WTC11 (cell line): ENCODE measurements around the gene MARK2. TPM values are rescaled to one million over a fixed set of nuclear protein-coding genes. Genes with fewer than 3 reads are reported as not detected.

Experiments
- ATAC-seq: fragments of 200-7000 bp; cut with Tn5 transposase; 2 replicates; pipeline ENCODE4 v1.10.0; 2021; ENCODE audit warnings: mild to moderate bottlenecking, moderate library complexity
- CTCF ChIA-PET: fragments of 300-600 bp; sonication (Branson Sonifier 250); formaldehyde crosslinking; loops from one replicate; lab custom pipeline; 2021; ENCODE audit warnings: antibody characterized with exemption; lab: Charles Lee
- POLR2A ChIA-PET: fragments of 350-600 bp; sonication (Branson Sonifier 250); formaldehyde crosslinking; loops from one replicate; lab custom pipeline; 2021; ENCODE audit warnings: antibody characterized with exemption; lab: Charles Lee
- DNase-seq: peaks from one replicate; pipeline ENCODE4 v3.0.0; 2021; ENCODE audit warnings: low spot score
- H3K27ac Mint-ChIP-seq: 2 replicates; pipeline ENCODE4 v1.8.0; 2021; ENCODE audit warnings: mixed read lengths
- H3K27me3 Mint-ChIP-seq: 2 replicates; pipeline ENCODE4 v1.8.0; 2021; ENCODE audit warnings: low read depth, mild to moderate bottlenecking, moderate library complexity, mixed read lengths
- H3K36me3 Mint-ChIP-seq: 2 replicates; pipeline ENCODE4 v1.8.0; 2021; ENCODE audit warnings: mixed read lengths
- H3K4me1 Mint-ChIP-seq: 2 replicates; pipeline ENCODE4 v1.8.0; 2022; ENCODE audit warnings: mixed read lengths
- H3K4me3 Mint-ChIP-seq: 2 replicates; pipeline ENCODE4 v1.8.0; 2021; ENCODE audit warnings: mild to moderate bottlenecking, moderate library complexity, mixed read lengths
- H3K9me3 Mint-ChIP-seq: 2 replicates; pipeline ENCODE4 v1.8.0; 2021; ENCODE audit warnings: mixed read lengths
- CBFB ChIP-seq: sonication (generic); formaldehyde crosslinking; IDR thresholded peaks from 2 replicates; pipeline ENCODE4 v1.8.1; 2022; ENCODE audit warnings: mild to moderate bottlenecking, low read depth, missing genetic modification reagents
- E2F5 ChIP-seq: sonication (generic); formaldehyde crosslinking; IDR thresholded peaks from 2 replicates; pipeline ENCODE4 v1.8.1; 2022; ENCODE audit warnings: mild to moderate bottlenecking, moderate library complexity, missing genetic modification reagents
- FOXK1 ChIP-seq: sonication (generic); formaldehyde crosslinking; IDR thresholded peaks from 2 replicates; pipeline ENCODE4 v1.8.0; 2022; ENCODE audit warnings: mild to moderate bottlenecking, moderate library complexity, missing genetic modification reagents
- FOXP1 ChIP-seq: sonication (generic); formaldehyde crosslinking; IDR thresholded peaks from 2 replicates; pipeline ENCODE4 v1.8.0; 2022; ENCODE audit warnings: missing genetic modification reagents, mild to moderate bottlenecking, moderate library complexity, borderline replicate concordance
- GABPB1 ChIP-seq: sonication (generic); formaldehyde crosslinking; IDR thresholded peaks from 2 replicates; pipeline ENCODE4 v1.8.1; 2023; ENCODE audit warnings: mild to moderate bottlenecking, missing genetic modification reagents
- KAT7 ChIP-seq: sonication (generic); formaldehyde crosslinking; IDR thresholded peaks from 2 replicates; pipeline ENCODE4 v1.8.1; 2023; ENCODE audit warnings: missing genetic modification reagents, mild to moderate bottlenecking, borderline replicate concordance
- MAX ChIP-seq: sonication (generic); formaldehyde crosslinking; IDR thresholded peaks from 2 replicates; pipeline ENCODE4 v1.8.0; 2022; ENCODE audit warnings: mild to moderate bottlenecking, missing genetic modification reagents
- PRRX2 ChIP-seq: fragments of 250-450 bp; sonication (Bioruptor Pico); IDR thresholded peaks from 2 replicates; pipeline ENCODE4 v1.8.0; 2021; ENCODE audit warnings: mild to moderate bottlenecking
- TEAD4 ChIP-seq: sonication (generic); formaldehyde crosslinking; IDR thresholded peaks from 2 replicates; pipeline ENCODE4 v1.8.0; 2022; ENCODE audit warnings: mild to moderate bottlenecking, missing genetic modification reagents
- ZBTB21 ChIP-seq: sonication (generic); formaldehyde crosslinking; IDR thresholded peaks from 2 replicates; pipeline ENCODE4 v1.8.1; 2023; ENCODE audit warnings: mild to moderate bottlenecking, missing genetic modification reagents, borderline replicate concordance
- ZMAT4 ChIP-seq: fragments of 250-450 bp; sonication (Bioruptor Pico); IDR thresholded peaks from 2 replicates; pipeline ENCODE4 v1.9.0; 2021; ENCODE audit warnings: mild to moderate bottlenecking
- ZNF232 ChIP-seq: sonication (generic); formaldehyde crosslinking; IDR thresholded peaks from 2 replicates; pipeline ENCODE4 v1.8.0; 2022; ENCODE audit warnings: mild to moderate bottlenecking, missing genetic modification reagents
- ZNF317 ChIP-seq: sonication (generic); formaldehyde crosslinking; IDR thresholded peaks from 2 replicates; pipeline ENCODE4 v1.8.1; 2023; ENCODE audit warnings: low read depth, mild to moderate bottlenecking, moderate library complexity, missing genetic modification reagents, borderline replicate concordance
- total RNA-seq: library from RNA; stranded (reverse); gene quantifications from 3 replicates; pipeline ENCODE4 v1.2.3, GENCODE V29; 2021
- TF ChIP-seq, protein P1 (sequence below): sonication (generic); formaldehyde crosslinking; IDR thresholded peaks from 2 replicates; pipeline ENCODE4 v1.8.0; 2022; ENCODE audit warnings: mild to moderate bottlenecking, missing genetic modification reagents
- TF ChIP-seq, protein P2 (sequence below): fragments of 250-450 bp; sonication (Bioruptor Pico); IDR thresholded peaks from 2 replicates; pipeline ENCODE4 v1.9.0; 2021; ENCODE audit warnings: mild to moderate bottlenecking, borderline replicate concordance
- TF ChIP-seq, protein P3 (sequence below): fragments of 250-450 bp; sonication (Bioruptor Pico); IDR thresholded peaks from 2 replicates; pipeline ENCODE4 v1.9.0; 2021; ENCODE audit warnings: moderate library complexity, mild to moderate bottlenecking, inconsistent platforms, borderline replicate concordance

The MARK2 gene
- total RNA-seq, 1 experiment from 2014 or later: 57.4 TPM

- H3K27ac Mint-ChIP-seq: no peak overlapping the region
These were observed 50.4 kb downstream of the MARK2 start for GRCh38 chr11:63889344-63889743.

DNA sequence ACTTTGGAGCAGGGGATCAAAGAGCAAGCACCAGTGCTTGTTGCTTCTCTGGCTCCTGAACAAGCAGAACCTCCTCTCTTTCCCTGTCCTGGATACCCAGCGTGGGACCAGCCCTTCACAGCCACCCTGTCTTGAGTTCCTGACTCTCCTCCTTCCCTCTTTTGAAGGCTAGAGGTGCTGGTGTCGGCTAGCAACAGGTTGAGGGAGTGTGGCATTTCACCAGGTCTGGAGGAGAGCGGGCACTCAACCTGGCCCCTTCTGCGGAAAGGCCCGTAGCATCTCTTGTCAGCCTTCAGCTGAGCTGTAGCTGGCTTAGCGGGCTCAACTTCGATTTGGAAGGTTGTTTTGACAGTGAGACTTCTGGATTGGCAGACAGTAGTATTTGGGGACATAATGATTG is 51.5 kb downstream of the MARK2 start:
- Mint-ChIP-seq H3K4me3 (no peak overlapping the region), H3K4me1 (peaks cover 38% of the 10 kb centered on the region), H3K36me3 (peaks cover 8% of the 10 kb centered on the region), H3K9me3 (no peaks in the 10 kb centered on the region), H3K27ac (peak overlapping the region; percentile 25; the same call in 1 of the 2 replicates), H3K27me3 (no peaks in the 10 kb centered on the region)
- ATAC-seq (no peak), DNase-seq (no peak)
- POLR2A ChIA-PET: no interaction called here
- TF ChIP-seq GABPB1: no peak
- TF ChIP-seq MAX: no peak
- no peak for TF ChIP-seq TEAD4 (CRISPR knock-in tag)
- TF ChIP-seq ZMAT4: no peak
- TF ChIP-seq FOXP1 (CRISPR knock-in tag): no peak
- no peak for TF ChIP-seq KAT7 (CRISPR knock-in tag)
- TF ChIP-seq, protein P1, sequence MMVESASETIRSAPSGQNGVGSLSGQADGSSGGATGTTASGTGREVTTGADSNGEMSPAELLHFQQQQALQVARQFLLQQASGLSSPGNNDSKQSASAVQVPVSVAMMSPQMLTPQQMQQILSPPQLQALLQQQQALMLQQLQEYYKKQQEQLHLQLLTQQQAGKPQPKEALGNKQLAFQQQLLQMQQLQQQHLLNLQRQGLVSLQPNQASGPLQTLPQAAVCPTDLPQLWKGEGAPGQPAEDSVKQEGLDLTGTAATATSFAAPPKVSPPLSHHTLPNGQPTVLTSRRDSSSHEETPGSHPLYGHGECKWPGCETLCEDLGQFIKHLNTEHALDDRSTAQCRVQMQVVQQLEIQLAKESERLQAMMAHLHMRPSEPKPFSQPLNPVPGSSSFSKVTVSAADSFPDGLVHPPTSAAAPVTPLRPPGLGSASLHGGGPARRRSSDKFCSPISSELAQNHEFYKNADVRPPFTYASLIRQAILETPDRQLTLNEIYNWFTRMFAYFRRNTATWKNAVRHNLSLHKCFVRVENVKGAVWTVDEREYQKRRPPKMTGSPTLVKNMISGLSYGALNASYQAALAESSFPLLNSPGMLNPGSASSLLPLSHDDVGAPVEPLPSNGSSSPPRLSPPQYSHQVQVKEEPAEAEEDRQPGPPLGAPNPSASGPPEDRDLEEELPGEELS (CRISPR knock-in tag): no peak
- no peak for TF ChIP-seq E2F5 (CRISPR knock-in tag)
- TF ChIP-seq ZNF317 (CRISPR knock-in tag): no peak
- no peak for TF ChIP-seq ZBTB21 (CRISPR knock-in tag)
- no peak for TF ChIP-seq FOXK1 (CRISPR knock-in tag)
- CTCF ChIA-PET: interaction anchor here (1.0 to 1.6 kb wide), 2 partner anchors 16 to 27 kb away, joined by 3 to 4 read pairs; partner anchors contain the start of gene RCOR2

More at GRCh38 chr11:63889344-63889743, 50.4 kb downstream of the MARK2 start:
- no peak for TF ChIP-seq ZMAT4
- TF ChIP-seq, protein P2, sequence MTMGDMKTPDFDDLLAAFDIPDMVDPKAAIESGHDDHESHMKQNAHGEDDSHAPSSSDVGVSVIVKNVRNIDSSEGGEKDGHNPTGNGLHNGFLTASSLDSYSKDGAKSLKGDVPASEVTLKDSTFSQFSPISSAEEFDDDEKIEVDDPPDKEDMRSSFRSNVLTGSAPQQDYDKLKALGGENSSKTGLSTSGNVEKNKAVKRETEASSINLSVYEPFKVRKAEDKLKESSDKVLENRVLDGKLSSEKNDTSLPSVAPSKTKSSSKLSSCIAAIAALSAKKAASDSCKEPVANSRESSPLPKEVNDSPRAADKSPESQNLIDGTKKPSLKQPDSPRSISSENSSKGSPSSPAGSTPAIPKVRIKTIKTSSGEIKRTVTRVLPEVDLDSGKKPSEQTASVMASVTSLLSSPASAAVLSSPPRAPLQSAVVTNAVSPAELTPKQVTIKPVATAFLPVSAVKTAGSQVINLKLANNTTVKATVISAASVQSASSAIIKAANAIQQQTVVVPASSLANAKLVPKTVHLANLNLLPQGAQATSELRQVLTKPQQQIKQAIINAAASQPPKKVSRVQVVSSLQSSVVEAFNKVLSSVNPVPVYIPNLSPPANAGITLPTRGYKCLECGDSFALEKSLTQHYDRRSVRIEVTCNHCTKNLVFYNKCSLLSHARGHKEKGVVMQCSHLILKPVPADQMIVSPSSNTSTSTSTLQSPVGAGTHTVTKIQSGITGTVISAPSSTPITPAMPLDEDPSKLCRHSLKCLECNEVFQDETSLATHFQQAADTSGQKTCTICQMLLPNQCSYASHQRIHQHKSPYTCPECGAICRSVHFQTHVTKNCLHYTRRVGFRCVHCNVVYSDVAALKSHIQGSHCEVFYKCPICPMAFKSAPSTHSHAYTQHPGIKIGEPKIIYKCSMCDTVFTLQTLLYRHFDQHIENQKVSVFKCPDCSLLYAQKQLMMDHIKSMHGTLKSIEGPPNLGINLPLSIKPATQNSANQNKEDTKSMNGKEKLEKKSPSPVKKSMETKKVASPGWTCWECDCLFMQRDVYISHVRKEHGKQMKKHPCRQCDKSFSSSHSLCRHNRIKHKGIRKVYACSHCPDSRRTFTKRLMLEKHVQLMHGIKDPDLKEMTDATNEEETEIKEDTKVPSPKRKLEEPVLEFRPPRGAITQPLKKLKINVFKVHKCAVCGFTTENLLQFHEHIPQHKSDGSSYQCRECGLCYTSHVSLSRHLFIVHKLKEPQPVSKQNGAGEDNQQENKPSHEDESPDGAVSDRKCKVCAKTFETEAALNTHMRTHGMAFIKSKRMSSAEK (CRISPR knock-in tag): no peak
- no peak for TF ChIP-seq ZNF232 (CRISPR knock-in tag)
- no peak for TF ChIP-seq PRRX2 (CRISPR knock-in tag)
- no peak for TF ChIP-seq CBFB (CRISPR knock-in tag)
- no peak for TF ChIP-seq FOXP1 (CRISPR knock-in tag)
- TF ChIP-seq, protein P3, sequence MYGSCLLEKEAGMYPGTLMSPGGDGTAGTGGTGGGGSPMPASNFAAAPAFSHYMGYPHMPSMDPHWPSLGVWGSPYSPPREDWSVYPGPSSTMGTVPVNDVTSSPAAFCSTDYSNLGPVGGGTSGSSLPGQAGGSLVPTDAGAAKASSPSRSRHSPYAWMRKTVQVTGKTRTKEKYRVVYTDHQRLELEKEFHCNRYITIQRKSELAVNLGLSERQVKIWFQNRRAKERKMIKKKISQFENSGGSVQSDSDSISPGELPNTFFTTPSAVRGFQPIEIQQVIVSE (CRISPR knock-in tag): no peak
- no peaks in the 10 kb centered on the region for H3K9me3 Mint-ChIP-seq
- peaks cover 42% of the 10 kb centered on the region for H3K4me1 Mint-ChIP-seq
- CTCF ChIA-PET: no interaction called here
- ATAC-seq (no peak), DNase-seq (no peak)
- POLR2A ChIA-PET: no interaction called here
- no peaks in the 10 kb centered on the region for H3K27me3 Mint-ChIP-seq
- H3K36me3 Mint-ChIP-seq: peaks cover 3% of the 10 kb centered on the region
- no peak overlapping the region for H3K4me3 Mint-ChIP-seq
